Inflammatory macrophage treated with lipopolysaccharide for 1 hour (primary cell): ENCODE data around the gene IMPDH1.

Source experiments
- DNase-seq, 2 donors: peaks; one replicate each; pipeline ENCODE4 v3.0.0-alpha.2; 2020 to 2022

The IMPDH1 gene

DNA sequence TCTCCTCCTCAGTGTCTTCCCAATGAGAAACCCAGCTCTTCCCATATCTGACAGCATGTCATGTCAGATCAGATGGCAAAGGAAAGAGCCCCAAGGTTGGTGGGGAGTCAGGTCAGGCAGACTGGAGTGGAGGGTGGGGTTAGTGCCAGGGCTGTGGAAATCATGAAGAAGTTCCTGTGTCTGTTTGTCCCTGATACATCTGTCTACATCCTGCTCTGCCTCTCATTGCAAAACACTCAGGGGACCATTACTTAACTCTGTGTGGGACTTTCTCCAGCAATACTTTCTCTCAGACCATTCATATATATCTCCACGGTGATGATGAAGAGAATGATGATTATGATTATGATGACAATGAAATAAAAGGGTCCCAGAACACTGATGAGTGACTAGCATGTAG is 51.5 kb downstream of the IMPDH1 start:
- peak; percentile 54 to 76 for DNase-seq

DNA sequence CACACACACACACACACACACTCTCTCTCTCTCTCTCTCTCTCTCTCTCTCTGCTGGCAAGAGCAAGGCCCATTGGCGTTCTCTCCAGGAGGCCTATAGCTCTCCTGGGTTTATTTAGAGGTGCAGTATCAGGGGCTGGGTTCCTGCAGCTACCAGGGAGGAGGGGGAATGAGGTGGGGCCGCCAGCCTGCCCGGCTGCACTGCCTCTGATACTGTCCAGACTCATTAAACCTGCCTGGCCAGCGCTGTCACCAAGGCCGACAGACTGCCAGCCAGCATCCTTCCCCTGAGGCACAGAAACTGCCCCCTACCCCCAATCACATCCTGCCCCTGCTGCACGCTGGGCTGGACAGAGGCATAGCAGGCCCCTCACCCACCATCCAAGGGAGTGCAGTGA is 52.6 kb downstream of the IMPDH1 start:
- DNase-seq: no peak

DNA sequence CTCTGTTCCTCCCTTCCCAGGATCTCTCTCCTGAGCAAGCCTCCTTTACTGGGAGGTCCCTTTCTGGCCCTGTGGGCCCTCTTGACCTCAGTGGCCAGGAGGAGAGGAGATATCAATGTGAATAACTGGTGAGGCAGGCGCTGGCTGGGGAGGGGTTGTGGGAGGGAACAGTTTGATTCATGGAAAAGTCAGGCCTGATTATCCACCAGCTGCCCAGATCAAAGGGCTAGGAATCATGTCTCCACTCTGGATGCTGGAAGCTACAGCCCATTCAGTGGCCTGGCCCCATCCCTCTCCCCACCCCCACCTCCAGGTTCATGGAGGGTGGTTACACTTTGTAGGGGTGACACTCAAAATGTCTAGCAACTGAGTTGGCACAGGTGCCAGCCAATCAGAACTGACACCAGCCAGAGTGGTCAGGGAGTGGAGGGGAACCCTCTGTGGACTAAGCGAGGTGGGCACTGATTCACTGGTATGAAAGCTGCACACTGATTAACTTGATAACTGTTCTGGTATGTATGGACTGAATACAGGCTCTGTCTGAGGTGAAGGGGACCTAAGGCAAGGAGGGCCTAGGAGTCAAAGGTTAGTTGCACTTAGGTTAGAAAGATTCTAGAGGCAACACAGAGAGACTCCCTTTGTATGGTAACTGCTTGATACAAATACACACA is 53.1 kb downstream of the IMPDH1 start:
- DNase-seq: no peak

DNA sequence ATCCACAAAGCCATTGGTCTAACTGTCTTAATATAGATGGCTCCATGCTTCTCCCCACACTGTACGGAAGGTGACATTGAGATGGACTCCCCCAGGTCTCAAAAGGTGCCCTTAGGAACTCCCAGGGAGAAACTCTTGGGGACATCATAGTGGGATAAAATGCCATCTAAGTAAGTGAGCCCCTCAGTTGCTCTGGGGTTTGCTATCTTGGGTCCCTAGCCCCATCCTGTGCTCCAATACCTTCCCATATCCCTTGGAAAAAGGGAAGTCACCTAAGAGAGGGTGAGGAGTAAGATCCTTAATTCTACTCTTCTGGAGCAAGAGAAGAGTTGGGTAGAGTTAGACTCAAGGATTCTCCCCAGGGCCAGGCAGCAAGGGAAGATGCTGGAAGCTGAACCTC is 56.2 kb downstream of the IMPDH1 start:
- DNase-seq: no peak

DNA sequence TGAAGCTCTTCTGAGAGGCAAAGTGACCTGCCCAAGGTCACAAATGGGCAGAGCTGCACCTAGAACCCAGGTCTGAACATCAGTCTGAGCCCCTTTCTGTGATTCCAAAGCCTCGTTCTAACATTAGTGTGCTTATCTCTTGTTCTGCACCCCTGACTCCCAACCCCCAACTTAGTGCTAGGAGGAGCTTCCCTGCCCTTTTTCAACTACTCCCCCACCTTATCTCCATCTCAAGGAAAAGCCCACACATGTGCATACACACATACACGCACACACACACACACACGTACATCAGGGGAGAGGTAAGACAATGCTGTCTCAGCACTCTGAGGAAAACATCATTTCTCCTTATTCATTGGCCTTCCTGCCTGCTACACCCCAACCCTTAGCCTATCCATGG is 56.6 kb downstream of the IMPDH1 start:
- DNase-seq: no peak

DNA sequence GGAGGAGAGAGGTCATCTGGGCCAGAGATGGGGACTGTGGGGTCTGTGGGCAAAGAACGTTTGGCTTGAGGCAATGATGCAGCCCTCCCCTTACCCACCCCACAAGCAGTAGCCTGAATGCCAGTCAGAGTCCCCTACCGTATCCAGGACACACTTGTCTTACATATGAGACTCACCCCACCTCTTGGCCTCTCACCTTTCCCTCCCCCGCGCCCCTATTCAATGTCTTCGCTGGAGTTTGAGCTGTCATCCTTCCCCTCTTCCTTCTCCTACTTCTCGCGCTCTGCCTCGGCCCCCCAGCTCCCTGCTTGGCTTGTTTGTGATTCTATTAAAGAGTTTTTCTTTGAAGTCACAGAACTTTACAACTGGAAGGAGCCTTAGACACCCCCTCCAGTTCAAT is 57.1 kb downstream of the IMPDH1 start:
- DNase-seq: no peak

DNA sequence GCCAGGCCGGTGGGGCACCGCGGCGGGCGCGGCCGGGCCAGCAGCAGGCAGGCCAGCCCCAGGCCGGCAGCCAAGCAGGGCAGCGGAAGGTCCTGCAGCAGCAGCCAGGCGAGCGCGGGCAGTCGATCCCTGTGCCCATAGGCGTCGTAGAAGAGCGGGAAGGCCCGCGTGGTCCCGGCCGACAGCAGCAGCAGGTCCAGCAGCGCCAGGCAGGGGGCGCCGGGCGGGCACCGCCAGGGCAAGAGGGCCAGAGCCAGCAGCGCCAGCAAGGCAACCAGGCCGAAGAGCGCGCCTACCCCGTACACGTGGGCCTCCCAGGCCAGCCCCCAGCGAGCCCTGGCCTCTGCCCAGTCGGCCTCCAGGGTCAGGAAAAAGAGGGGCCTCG is 57.6 kb downstream of the IMPDH1 start:
- peak; percentile 47 to 71 for DNase-seq

DNA sequence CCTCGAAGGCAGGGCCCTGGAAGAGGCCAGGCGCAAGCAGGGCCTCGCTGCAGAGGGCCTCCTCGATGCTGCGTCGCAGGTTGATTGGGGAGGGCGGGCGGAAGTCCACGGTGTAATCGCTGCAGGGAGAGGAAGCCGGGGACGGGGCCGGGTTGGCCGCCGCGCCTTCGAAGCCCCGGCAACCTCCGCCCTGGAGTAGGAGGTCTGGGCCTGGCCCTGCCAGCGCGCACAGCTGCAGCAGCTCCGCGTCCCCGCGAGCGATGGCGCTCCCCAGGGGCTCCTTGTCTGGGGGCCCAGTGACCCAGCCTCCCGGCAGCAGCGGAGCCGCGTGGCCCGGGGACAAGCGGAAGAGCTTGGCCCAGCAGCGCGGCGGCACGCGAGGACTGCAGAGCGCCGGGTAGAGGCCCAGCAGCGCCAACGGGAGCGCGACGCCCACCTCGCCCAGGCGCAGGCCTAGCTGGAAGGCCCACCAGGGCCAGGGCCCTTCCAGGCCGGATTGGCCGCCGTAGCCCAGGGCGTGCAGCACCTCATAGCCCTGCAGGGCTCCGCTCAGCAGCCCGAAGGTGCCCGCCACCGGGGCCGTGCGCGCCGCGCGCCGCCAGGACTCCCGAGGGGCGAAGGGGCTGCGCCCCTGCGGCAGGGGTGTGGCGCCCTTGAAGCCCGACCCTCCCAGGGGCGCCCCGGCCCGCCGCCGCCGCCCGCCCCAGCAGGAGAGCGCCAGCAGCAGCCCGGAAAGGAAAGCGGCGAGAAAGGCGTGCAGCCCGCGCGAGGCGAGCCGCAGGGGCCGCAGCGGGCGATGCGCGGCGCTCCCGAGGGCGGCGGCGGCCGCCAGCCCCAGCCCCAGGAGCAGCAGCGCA is 58.3 kb downstream of the IMPDH1 start:
- DNase-seq: no peak

DNA sequence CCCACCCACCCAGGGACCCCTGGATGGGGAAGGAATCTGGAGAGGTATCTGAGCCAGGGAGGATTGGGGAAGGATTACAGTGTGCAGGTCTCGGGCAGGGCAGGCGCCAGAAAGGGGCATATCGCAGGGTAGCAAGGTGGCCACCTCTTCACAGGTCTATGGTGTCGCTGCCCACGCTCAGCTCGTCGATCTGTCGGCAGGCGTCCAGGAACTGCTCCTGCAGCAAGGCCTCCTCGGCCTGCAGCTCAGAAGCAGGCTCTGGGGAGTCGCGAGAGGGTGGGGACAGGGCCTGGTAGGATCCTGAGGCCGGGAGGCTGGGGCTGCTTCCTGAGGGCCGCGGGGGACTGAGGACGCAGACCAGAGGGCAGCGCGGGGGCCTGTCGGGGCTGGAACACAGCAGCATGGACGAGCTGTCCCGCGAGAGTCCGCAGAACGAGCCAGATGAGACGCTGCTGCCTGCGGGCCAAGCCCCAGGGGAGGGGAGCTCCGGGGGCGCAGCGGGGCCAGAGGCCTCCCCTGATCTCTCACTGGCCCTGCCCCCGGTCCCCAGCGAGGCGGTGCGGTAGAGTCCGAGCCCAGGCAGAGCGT is 59.0 kb downstream of the IMPDH1 start:
- DNase-seq: no peak

DNA sequence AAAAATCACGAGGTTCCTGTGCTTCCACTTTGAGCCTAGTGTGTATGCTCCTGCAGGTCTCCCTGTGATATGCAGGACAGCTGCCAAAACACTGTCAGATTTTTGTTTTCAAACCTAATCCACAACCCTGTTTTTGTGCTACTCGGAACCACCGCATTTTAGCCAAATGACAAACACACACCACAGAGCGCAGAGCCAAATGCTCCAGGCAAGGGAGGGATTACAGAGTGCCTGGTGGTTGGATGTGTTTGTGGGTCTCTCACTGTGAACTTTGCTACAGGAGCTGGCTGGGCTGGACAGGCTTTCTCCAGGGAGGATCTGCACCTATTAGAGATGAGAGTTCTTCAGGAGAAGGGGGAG is 60.3 kb downstream of the IMPDH1 start:
- no peak for DNase-seq

DNA sequence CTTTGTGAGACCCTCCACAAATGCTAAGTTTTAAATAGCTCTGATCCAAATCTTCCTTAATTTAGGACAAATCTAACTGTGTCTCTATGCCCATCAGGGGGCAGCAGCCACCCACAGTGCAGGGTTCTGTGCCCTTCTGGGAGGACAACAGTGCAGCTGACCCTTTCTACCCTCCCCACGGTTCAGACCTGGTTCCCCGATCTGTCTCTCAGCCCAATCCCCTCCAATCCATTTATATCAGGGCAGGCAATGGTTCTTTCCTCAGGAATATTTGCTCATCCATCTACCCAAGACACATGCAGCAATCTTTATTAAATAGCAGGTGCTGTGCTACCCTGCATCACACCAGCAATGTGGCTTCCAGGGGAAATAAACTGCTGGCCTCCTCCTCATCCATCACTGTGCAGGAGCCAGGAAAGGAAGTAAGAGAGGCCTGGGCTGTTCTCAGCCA is 62.1 kb downstream of the IMPDH1 start:
- DNase-seq: peak; percentile 24 to 82

DNA sequence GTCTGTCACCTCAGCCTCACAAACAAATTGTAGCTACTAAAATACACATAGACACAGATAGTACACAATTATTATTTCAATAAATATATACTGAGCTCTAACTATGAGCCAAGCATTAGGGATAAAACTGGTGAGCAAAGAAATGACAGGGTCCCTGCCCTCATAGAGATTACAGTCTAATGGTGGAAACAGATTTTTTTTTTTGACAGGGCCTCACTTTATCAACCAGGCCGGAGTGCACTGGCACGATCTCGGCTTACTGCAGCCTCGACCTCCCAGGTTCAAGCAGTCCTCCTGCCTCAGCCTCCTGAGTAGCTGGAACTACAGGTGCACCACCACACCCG is 65.4 kb downstream of the IMPDH1 start:
- DNase-seq: no peak

DNA sequence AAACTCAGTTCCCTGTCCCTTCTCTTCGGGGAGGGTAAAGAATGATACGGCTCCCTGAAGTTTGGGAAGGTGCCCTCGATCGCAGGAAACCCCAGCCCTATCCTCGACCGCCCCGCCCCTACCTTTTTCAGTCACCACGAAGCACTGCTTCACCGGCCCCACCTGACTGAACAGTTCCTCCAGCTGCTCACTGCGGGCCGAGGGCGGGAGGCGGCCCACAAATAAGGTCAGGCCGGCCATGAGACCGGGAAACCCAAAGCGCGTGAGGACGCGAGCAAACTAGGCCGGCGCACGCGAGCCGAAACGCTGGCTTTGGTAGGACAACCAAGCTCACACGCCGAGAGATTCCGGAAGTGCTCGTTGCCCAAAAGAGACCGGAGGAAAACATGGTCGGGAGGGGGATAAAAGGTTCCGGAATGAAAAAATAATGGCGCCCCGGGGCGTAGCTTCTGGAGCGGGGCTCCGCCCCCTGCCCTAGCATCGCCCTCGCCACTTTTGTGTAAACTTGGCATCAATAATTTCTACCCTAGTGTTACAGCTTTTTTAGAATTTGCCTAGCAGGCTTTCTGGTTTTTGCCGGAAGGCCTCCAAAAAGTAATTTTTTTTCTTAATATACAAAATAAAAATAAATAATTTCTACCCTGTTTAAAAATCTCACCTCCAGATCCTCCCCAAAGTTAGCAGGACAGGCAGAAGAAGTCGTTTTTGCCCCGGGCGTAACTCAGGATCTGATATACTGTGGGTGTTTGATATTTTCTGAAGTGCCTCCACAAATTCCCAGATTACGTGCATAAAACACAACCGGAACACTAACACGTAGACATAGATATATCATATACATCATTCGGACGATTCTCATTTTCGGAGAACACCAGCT is 66.0 kb downstream of the IMPDH1 start, which contains the start of gene RBM28:
Gene RBM28 (minus strand): TSS at position 355 of the 877 bp plus-strand sequence. CDS start 115 bp downstream, at position 240.
- DNase-seq: peak; percentile 87 to 99
